Activated CD4-positive, alpha-beta T cell treated with anti-CD3 and anti-CD28 coated beads, Interleukin-2, amount 50 U/mL, for 24 hours (primary cell): ENCODE results near the gene F7.

Experiments used
- DNase-seq, 2 donors: peaks; one replicate each; pipeline ENCODE4 v3.0.0-alpha.2; 2020; ENCODE audit warnings: low read depth in 1 of 2, low spot score in 1 of 2

The F7 gene

DNA sequence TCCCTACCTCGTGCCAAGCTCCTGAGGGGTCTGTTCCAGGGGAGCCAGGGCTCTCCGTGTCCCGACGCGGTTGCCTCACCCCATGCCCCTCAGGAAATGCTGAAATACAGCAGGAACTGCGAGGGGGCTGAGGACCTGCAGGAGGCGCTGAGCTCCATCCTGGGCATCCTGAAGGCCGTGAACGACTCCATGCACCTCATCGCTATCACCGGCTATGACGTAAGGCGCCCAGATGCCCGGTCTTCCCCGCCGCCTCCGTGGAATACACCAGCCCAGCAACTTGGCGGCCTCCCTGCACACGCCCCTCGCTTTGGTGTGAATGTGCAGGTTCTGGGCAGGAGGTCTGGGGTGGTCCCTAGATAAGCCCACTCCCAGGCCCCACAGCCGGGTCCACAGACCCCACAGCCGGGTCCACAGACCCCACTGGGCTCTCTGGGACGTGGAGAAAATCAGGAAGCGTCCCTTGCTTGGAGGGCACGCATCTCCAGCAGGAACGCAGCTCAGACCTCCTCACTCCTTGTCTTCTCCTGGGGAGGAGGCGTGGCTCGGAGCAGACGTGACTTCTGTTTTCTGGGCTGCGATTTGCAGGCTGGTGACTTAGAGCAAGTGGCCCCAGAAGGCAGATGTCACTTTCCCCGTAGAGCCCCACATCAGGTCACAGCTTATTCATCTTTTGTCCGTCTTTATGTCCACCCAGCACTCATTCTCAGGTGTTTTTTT, 19.4 kb upstream of the F7 start:
- DNase-seq: no peak

DNA sequence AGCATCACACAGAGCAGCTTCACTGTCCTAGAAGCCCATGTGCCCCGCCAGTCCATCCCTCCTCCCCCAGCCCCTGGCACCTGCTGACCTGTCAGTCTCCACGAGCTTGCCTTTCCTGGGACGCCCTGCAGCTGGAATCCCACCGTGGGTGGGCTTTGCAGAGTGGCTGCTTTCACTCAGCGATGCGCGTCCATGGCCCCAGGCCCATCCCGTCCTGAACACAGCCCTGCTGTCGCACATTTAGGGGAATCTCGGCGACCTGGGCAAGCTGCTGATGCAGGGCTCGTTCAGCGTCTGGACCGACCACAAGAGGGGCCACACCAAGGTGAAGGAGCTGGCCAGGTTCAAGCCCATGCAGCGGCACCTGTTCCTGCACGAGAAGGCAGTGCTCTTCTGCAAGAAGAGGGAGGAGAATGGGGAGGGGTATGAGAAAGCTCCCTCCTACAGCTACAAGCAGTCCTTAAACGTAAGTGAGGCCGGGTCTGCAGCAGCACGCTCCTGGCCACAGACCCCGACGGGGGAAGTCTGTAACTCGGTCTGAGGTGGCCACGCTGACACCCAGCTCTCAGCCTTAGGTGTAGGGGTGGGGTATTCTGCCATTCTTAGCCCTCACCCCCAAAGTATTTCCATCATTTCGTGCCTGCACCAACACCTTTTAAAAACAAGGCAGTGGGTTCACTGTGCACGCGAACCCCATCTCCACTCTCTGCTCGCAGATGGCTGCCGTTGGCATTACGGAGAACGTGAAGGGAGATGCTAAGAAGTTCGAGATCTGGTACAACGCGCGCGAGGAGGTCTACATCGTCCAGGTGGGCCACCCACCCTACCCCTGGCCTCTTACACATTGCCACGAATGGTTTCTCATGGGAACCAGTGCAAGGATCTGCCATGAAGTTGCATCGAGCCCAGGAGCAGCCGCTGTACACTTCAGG, 18.3 kb upstream of the F7 start:
- no peak for DNase-seq

DNA sequence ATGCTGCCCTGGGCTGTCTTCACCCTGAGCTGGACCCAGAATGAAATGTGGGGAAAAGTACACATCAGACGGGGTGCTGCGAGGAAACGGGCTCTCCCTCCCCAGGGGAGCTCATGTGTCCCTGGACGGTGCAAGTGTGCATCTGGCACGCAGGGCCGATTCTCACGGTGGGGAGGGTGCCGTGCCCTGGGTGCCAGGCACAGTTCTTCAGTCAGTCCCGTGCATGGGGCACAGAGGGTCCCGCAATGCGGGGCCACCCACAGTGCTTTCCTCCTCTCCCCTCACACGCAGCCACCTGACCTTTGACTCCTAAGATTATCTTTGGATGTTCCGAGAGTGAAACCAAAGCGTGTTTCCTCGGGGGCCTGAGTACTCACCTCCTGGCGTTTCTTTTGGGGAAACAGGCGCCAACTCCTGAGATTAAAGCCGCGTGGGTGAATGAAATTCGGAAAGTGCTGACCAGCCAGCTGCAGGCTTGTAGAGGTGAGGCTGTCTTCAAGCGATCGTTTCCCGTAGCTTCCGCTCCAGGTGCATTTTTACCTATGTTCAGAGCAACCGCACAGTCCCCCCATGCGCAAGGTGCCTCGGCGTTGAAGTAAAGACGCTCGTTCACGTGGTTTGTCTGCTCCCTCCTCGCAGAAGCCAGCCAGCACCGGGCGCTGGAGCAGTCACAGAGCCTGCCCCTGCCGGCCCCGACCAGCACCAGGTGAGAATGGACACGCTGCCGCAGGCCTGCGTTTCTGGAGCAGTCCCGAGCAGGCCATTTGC, 17.5 kb upstream of the F7 start:
- DNase-seq: no peak

DNA sequence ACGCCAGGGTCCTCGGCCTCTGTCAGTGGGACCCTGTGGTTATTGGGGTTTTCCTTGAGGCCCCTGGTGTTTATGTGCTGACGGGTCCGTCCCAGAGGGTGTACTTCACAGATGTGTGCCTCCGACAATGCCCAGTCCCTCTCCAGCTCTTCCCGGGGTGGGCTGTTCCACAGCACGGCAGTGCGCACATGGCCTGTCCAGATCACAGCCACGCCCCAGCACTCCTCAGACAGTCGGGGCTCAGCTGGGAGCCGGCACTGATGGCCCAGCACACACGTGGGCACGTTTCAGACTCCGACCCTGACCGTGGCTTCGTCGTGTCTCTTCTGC, 16.9 kb upstream of the F7 start:
- DNase-seq: no peak

DNA sequence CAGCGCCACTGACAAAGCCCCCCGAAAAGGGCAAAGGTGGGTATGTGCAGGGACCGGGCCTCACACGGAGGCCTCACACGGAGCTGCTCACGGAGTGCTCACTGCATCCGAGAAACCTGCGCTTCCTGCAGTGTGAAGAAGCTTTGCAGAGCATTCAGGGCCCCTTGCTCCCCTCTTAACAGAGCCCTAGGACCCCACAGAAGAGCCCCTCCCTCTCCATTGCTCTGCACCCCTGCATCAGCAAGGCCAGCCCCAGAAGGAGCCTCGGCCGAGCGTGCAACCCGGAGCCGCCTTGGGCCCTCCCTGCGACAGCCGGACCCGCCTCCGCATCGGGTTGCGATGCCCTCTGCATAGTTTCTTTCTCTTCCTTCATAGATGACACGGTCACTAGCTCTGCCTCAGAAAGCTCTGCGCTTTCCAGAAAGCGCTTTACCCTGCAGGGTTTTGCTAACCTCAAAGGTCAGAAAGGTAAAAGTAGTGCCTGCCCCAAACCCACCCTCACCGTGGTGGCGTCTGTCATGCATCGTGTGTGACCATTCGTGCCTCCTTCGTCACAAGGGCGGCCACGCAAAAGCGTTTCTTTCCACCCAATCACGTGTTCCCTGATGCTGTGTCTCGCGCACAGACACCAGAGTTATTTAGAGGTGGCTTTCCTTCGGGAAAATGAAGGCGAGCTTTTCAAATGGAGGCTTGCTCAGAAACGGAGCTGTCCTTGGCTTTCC, 15.7 kb upstream of the F7 start:
- no peak for DNase-seq

DNA sequence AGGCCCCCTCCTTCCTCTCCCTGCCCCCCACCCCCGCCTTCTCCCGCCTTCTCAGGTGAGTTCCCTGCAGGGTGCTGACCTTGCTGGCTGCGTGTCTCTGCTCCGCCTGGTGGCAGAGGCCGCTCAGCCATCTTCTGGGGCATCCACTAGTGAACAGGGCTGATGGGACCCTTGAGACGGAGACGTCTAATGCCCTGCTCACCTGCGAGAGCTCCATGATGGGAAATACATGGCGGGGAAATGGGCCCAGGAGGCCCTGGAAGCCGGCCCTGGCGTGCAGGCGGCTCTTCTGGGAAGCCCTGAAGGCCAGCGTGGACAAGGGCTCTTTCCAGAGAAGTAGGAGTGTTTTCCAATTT, 15.2 kb upstream of the F7 start:
- DNase-seq: no peak

DNA sequence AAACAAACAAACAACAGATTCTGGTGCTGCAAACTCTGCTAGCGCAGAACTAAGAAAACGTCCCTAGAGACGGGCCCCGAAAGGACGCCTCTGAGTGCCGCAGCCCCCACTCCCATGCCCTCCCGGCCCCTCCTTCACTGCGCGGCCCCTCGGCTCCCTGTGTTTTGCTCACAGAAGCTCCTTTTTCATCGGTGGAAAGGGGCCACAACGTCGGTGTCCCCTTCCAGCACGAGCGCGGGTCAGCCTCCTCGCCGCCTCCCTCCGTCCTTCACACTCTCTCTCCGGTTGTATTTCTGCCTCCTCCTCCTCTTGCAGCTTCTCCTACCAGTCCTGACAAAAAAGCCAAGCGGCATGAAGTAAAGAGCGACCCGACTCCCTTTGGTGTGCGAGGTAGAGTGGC, 14.8 kb upstream of the F7 start:
- no peak for DNase-seq

DNA sequence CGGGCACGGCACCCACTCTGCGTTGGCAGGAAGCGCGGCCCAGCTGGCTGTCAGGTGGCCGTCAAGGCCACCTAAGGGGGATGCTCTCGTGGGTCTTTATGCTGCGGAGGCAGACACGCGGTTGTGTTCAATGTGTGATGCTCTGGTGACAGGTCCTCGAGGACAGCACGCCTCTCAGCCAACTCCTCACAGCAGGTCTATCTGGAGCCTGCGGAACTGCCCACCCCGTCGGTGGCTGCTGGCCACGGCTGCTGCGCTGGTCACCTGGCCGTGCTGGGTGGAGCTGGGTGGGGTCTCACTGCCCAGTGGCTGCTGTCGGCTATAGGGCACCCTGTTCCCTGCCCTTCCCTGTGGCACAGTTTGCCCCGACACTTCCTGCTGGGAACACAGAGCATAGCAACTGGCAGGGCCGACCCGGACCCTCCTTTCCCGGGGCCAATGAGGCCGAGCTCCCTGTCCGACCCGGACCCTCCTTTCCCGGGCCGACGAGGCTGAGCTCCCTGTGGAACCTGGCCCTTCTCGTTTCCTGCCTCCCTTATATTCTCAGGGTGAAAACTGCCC, 14.3 kb upstream of the F7 start:
- DNase-seq: no peak

DNA sequence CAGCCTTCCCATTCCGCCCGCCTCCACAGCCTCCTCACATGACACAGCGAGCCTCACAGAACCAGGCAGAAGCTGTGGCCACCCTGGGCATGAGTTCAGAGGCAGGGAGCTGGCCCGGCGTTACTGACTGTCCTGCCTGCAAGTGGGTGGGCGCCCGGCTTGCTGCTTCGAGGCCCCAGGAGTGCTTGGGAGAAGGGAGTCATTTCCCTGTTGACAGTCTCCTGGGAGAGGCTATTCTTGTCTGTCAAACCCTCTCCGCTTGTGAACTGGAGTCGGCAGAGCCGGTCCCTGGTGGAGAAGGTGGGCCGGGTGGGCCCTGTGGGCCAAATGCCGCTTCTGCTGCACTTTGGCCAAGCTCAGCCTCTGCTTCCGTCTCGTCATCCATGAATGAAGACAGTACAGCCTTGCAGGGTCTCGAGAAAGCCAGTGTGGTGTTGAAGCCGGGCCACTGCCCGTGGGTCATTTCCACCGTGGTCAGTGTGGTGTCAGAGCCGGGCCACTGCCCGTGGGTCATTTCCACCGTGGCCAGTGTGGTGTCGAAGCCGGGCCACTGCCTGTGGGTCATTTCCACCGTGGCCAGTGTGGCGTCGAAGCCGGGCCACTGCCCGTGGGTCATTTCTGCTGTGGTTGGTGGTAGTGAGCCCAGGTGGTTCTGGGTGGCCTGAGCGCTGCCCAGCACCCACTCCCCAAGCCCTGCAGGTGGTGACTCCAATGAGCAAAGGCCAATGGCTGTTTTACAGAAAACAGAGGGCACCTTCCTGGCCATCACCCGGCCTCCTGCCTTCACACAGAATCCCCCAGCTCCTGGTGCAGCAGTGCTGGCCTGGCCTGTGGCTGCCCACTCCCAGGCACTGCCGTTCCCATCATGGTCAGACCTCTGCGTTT, 13.5 kb upstream of the F7 start:
- DNase-seq: no peak

DNA sequence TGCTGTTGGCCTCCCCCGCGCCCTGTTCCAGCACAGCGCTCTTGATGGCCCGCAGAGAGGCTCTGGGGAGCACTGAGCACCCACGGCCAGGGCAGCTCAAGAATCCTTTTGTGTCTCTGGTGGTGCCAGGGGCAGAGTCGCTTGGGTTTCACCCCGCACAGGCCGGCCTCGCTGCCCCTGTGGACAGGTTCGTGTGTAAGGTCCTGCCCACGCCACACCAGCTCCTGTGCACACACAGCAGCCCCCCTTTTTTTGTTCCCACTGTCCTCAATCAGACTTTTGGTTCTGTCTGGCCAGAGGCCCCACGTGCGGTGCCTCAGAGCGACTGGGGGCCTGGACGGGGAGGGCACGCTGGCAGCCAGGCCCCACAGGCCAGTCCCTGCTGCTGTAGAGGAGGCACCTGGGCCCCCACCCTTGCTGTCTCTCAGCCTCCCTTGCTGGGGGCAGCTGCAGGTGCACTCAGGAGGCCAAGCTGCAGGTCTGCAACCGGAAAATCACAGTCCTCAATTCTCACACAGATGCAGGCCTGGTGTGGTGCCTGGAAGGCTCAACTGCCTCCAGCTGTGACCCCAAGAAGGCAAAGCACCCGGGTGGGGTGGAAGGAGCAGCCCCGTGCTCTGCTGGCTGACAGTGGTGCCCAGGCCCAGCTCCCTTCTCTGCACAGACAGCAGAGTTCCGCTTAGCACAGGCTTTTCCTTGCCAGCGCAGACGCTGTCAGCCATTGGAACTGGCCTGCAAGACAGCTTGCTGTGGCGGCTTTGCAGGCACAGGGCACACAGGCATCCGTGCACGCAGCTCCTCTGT, 12.6 kb upstream of the F7 start:
- no peak for DNase-seq

DNA sequence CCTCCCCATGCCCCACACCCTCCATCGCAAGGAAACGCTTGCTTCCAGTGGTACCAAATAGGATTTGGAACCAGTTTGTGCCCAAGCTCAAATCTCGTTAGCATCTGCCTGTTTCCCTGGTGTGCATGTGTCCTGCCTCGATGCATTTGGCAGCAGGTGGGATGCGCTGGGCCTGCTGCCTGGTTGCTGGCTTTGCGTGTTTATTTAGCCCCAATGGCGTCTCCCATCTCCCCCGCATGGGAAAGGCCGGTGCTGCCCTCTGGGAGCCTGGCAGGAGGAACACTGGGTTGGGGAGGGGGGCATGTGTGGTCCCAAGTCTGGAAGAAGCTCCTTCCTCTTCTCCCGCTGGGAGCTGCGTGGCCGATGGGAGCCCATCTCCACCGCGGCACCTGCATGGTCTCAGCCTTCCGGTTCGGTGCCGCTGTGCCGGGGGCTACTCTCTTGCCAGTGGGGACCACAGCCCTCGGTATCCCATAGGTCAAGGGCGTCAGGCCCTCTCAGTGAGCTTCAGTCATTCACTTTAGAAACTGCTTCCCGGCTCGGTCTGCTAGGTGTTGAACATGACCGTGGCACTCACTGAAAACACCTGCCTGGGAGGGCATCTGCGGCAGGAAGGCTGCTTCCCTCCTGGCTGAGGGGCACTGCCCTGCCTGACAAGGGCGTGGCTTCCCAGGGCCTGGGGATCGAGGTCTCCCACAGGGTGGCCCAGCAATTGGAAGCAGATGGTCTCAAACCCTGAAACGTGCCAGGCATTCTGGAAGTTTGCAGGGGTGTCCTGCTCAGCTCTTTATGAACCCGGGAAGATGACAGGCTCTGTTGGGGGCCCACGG, 11.8 kb upstream of the F7 start:
- no peak for DNase-seq

DNA sequence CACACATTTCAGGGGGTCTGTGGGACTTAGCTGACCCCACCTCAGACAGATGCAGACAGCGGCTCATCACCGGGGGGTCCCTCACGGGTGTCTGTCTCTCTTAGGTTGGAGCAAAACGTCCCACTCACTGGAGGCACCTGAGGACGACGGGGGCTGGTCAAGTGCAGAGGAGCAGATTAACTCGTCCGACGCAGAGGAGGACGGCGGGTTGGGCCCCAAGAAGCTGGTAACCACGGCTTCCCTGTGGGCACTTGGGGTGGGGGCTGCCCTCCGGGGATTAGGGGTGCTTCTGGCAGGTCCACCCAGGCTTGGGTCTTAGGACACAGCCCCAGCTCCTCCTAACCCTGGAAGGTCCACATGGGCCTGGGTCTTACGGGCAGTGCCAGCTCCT, 11.2 kb upstream of the F7 start:
- DNase-seq: no peak

DNA sequence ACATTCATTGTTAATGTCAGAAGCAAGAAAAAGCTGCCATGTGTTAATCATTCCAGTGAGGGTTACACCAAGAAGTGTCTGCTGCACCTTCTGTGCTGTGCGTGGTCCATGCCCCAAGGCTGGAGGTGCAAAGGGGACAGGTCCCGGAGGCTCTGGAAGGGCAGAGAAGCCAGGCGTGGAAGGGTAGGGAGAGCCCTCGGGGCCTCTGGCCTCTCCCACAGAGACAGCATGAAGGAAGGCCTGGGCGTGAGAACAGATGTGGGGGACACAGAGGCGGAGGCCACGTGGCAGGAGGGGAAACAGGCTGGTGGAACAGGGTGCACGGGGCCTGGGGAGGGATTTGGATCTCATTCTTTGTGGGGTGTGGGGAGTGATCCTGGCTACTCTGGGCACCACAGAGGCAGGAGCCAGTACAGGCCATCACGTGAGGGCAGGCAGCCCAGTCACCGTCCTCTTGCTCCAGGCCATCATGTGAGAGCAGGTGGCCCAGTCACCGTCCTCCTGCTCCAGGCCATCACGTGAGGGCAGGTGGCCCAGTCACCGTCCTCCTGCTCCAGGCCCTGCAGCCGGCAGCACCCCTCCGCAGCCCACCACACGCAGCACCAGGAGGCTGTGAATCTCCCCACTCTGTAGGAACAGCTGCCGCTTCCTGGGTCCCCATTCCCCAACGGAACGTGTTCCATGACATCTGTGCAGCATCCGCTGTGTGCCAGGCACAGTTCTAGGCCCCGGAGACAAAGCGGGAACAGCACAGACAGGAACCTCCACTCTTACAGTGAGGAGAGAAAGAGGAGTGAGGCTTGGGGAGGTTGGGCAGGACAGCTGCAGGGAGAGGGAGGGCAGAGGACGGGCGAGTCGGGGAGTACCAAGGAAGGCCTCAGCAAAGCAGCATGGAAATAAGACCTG, 10.2 kb upstream of the F7 start:
- no peak for DNase-seq

DNA sequence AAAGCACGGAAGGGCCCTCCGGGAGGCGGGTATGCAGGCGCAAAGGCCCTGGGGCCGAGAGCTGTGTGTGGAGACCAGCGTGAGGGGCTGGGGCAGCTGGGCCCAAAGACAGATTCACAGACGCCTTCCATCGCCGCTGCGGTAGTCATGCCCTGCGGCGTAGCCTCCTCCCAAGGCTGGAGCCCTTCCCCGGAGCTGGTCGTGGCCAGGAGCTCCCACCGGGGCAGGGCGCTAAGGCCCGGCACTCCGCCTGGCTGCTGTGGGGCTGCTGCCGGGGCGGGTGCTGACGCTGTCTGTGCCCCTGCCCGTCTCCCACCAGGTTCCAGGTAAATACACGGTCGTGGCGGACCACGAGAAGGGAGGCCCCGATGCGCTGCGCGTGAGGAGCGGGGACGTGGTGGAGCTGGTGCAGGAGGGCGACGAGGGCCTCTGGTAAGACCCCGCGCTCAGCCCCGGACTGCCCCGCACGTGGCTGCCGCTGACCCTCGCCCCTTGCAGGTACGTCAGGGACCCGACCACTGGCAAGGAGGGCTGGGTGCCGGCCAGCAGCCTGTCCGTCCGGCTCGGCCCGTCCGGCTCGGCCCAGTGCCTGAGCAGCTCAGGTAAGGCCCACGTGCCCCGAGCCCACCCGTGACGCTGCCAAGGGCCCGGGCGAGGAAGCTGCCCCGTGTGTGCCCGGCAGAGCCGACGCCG, 9.4 kb upstream of the F7 start:
- DNase-seq: no peak

DNA sequence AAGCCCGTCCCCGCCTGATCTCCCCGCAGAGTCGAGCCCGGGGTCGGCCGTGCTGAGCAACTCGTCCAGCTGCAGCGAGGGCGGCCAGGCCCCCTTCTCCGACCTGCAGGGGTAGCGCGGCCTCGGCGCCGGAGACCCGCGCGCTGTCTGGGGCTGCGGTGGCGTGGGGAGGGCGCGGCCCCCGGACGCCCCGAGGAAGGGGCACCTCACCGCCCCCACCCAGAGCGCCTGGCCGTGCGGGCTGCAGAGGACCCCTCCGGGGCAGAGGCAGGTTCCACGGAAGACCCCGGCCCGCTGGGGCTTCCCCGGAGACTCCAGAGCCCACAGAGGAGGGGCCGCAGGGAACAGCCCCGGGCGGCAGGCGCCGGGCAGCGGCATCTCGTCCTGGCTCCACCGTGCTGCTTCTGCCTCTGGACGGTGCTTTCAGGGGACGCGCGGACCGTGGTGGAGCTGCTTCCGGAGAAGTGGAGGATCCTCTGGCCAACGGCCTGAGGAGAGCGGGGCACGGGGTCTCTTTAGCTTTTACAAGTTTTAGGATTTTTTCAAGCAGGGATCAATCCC, 8.8 kb upstream of the F7 start:
- no peak for DNase-seq

DNA sequence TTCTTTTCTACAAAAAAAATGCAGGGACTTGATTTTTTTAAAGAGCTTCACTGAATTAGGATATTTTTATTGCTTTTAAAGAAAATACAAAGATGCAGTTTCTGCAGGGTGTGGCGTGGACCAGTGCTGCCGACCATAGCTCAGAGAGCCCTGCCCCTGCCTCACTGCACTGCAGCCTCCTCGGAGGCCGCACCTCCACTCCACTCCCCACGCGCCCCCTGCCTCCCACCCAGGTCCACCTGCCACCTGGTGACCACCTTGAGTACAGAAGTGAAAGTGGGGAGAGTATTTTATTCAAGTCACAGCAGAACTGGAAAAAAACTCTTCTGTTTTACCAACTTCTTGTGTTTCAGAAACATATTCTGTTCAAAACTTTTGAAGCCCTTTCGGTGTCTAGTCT, 7.9 kb upstream of the F7 start:
- DNase-seq: no peak
